Measurements from ENCODE around the gene MYOM3.

- TF ChIP-seq POLR2A (IDR thresholded peaks at IDR 0.05) (no peak), CTCF (IDR thresholded peaks at IDR 0.05) (no peak)
Measured at GRCh38 chr1:24136956-24137539, 25.1 kb upstream of the MYOM3 start.

All from vagina (tissue), 2 donors.